HG03378 (cell line): Measurements from ENCODE around the gene UBE3A.

Source experiments
- ATAC-seq: cut with Tn5 transposase; IDR thresholded peaks from one replicate; pipeline ENCODE4 v1.9.1; 2021; ENCODE audit warnings: mild to moderate bottlenecking, moderate library complexity; ENCODE audit not compliant: unreplicated experiment

Gene UBE3A

DNA sequence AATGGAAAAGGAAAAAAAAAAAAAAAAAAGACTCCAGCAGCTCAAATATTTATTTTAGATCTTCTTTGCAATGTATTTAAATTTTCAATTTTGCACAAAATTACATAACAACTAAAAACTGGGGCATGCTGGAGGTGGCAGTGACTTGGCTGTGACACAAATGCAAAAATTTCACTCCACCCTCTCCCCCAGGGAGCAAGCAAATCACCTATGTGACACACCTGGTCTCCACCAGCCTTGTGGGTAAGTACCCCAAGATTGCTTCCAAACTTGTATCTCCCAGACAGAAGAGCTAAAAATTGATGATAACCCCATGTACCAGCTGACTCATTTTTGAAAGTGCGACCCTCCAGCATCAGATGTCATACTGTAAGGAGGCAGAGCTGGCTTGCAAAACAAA is 32.0 kb downstream of the UBE3A start:
- no peak for ATAC-seq

DNA sequence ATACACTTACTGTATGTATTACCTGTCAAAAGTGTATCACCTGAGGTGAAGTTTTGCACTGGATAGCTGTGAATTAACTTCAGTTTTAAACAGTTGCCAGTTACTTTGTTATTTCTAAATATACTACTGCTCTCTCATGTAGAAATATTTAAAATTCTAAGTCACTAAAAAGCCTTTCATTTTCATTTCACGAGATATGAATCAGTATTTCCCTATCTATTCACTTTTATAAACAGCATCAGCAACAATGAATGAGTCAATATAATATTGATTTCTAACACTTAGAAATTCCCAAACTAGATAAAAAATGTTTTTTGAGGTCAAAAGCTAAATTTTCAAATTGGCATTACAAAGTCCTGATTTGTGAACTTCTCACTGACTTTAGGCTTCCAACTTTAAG is 32.6 kb downstream of the UBE3A start:
- ATAC-seq = no peak

DNA sequence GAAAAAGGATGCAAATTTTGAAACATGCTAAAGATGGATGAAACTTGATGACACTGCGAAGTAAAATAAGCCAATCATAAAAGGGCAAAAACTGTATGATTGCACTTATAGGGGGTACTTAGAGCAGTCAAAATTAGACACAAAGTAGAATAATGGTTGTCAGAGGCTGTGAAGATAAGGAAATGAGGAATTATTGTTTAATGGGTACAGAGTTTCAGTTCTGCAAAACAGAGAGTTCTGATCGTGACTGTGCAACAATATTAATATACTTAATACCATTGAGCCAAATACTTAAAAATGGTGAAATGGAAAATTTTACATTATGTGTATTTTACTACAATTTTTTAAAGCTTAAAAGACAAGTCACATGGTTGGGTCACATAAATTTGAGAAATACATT is 35.1 kb downstream of the UBE3A start:
- ATAC-seq = no peak

DNA sequence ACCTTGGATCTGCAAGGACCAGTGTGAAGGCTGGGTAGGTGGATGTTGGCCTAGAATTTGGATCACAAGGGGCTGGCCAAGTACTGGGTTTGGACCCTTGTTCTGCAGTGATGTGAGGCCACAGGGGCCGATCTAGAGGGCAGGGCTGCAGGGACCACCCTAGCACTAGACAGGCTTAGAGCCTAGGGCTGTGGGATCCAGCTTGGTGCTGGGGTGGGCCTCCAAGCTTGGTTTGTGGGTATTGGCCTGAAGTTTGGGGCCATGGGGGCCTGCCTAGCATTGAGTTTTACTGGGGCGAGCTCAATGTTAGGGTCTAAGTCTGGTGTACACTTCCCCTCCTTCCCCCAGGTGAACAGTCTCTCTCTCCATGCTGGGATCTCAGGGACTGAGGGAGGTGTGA is 36.5 kb downstream of the UBE3A start:
- no peak for ATAC-seq

DNA sequence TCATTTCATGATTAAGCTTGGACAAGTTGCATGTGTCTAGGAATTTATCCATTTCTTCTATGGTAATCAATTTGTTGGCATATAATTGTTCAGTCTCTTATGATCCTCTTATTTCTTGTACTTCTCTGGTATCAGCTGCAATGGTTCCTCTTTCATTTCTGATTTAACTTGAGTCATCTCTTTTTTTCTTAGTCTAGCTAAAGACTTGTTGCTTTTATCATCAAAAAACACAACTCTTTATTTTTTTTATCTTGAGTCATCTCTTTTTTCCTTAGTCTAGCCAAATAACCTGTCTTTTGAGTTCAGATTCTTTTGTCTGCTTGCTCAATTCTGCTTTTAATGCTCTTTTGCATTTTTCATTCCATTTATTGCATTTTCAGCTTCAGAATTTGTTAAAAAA is 37.3 kb downstream of the UBE3A start:
- no peak for ATAC-seq

DNA sequence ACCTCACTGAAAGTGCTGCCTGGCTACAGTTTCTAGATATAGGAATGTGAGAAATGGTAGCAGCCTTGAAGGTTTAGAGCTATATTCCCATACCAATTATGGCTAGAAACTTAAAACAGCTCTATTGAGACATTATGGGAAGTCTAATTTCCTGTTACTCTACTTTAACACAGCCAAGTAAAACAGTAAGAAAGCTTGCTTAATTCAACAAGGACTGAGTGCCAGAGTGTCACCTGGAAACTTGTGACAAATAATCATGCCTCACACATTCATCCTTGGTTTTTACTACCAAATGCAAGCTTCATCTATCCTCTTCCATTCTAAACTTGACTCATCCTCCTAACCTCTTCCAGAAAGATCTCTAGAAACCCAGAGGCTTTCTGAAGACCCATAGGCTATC is 41.7 kb downstream of the UBE3A start:
- ATAC-seq = no peak

DNA sequence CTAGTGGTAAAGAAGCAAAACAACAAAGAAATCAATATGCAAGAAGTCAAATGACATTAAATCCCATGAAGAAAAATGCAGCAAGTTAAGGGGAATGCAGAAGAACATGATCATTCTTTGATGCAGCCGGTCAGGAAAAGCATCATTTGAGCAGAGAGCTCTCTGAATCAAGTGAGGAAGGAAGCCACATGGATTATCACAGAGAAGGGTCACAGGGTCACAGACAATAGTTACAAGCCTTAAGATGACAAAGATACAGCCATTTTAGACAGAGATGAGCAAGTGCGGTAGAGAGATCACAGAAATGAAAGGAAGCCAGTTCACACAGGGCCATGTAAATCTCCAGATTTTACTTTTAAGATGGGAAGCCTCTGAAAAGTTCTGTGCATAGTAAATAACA is 43.9 kb downstream of the UBE3A start:
- no peak for ATAC-seq

- no peak for ATAC-seq
Measured at GRCh38 chr15:25392806-25393205, 46.0 kb downstream of the UBE3A start.

GRCh38 chr15:25391971-25392721 is 46.7 kb downstream of the UBE3A start:
- no peak for ATAC-seq

GRCh38 chr15:25385986-25386385 is 52.8 kb downstream of the UBE3A start:
- no peak for ATAC-seq

GRCh38 chr15:25381579-25381978 is 57.2 kb downstream of the UBE3A start:
- no peak for ATAC-seq

- ATAC-seq = no peak
Measured at GRCh38 chr15:25378501-25378901, 60.3 kb downstream of the UBE3A start.

DNA sequence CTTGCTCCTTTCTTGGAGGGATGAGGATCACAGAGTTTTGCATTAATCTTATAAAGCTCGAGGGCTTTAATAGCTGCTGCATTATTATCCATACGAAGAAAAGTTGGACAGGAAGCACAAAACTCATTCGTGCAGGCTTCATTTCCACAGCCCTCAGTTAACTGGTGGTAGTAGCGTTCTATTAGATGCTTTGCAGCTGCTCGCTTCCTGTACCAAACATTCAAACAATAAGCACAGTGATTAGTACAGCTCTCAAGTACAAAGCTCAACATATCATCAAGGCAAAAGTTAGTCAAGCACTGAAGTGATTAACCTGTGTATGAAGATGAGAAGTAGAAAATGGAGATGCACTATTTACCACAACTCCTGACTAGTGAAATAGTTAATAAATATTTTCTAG is 63.3 kb downstream of the UBE3A start:
- no peak for ATAC-seq

- no peak for ATAC-seq
Measured at GRCh38 chr15:25374143-25374542, 64.7 kb downstream of the UBE3A start.

GRCh38 chr15:25372298-25372697 is 66.5 kb downstream of the UBE3A start:
- ATAC-seq = no peak

GRCh38 chr15:25368850-25369249 is 70.0 kb downstream of the UBE3A start:
- ATAC-seq = no peak

DNA sequence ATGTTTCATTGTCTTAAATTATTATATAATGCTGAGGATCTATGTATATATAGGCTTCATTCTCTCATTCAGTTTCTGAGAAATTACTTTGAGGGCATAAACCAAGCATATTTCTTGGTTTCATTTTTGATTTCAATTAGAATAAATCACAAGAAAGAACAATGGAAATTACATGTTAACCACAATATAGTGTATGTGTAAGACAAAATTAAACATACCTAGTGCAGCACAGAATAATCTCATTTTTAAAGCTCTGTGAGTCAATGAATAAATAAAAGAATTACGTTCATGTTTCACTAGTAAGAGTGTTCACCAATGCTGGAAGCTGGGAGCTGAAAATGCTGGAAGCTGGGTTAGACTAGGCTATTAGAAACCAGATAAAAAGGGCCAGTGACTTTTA is 72.8 kb downstream of the UBE3A start:
- no peak for ATAC-seq

DNA sequence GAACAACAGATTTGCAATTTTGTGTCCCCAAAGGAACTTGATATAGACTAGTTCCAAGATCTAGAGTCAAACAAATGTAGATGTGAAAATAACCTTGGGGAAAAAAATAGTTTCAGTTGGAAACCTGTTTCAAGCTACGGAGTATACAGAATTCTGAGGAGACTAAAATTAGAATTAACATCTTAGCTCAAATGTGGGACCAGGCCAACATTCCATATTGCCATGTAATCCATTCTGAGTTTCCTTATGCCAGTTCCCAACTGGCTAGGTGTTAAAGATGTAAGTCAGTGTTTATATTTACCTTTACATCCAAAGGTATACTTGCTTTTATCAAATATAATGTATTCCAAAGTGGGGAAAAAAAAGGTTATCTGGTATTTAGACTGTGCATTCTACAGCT is 76.3 kb downstream of the UBE3A start:
- no peak for ATAC-seq

- ATAC-seq = no peak
Measured at GRCh38 chr15:25347707-25348106, 91.1 kb downstream of the UBE3A start.

- no peak for ATAC-seq
Measured at GRCh38 chr15:25346371-25346770, 92.5 kb downstream of the UBE3A start.

DNA sequence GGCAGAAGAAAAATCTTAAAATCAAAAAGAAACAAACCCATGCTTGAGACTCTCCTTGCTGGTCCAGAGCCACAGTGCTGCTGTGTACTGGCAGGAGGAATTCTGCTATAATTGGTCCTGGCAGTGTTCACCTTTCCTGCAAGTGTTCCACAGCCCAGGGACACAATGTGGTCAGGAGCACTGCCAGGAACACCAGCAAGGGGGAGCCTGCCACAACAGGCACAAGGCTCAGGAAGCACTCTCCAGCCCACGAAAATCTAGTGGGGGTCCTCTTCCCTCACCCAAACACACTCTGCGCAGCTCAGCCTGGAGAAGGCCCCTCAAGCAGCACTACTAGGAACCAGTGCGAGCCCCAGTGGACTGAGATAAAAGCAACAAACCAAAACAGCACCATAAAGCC is 92.9 kb downstream of the UBE3A start:
- ATAC-seq = no peak

GRCh38 chr15:25342629-25343028 is 96.2 kb downstream of the UBE3A start:
- ATAC-seq = no peak

DNA sequence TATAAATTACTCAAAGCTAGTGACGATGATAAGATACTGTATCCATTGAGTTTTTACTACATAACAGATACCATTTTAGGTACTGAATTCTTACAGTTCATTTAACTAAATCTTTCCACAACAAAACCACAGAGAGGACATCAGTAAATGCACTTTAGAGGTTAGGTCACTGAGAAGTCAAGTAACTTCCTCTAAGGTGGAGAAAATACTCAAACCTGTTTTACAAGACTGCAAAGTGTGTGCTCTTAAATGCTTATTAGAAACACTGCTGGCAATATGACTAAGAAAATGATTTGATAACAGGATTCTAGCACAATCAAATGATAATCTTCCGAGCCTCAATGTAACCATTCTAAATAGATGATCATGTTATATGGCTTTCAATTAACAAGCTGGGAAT is 99.4 kb downstream of the UBE3A start:
- no peak for ATAC-seq
